KOPT-K1 (cell line): Measurements from ENCODE around the gene ERV3-1.
"Not testable (repeated sequence)": the region's sequence is repeated elsewhere in the genome, so short reads cannot be mapped to it uniquely, and the experiment has no call there.

Experiments
- H3K27ac ChIP-seq: fragments of 200-600 bp; sonication (generic); 2 replicates; pipeline ENCODE4 v1.5.1; 2016; ENCODE audit warnings: antibody characterized with exemption, mild to moderate bottlenecking, low read depth, low read length; ENCODE audit not compliant: poor library complexity, severe bottlenecking
- H3K36me3 ChIP-seq: fragments of 200-600 bp; sonication (generic); 2 replicates; pipeline ENCODE4 v1.5.1; 2017; ENCODE audit warnings: antibody characterized with exemption, mild to moderate bottlenecking, low read length, moderate library complexity; ENCODE audit not compliant: insufficient read depth
- H3K9me3 ChIP-seq: fragments of 200-600 bp; sonication (generic); 2 replicates; pipeline ENCODE4 v1.5.1; 2017; ENCODE audit warnings: antibody characterized with exemption, low read length, mild to moderate bottlenecking; ENCODE audit not compliant: insufficient read depth, poor library complexity, severe bottlenecking

Gene ERV3-1

GRCh38 chr7:64990216-64990615 is 16.3 kb downstream of the ERV3-1 start:
- H3K36me3 ChIP-seq: peaks cover 80% of the 10 kb centered on the region

GRCh38 chr7:64978497-64979203 is 27.8 kb downstream of the ERV3-1 start:
- H3K9me3 ChIP-seq: peaks cover 95% of the 10 kb centered on the region
- peaks cover 53% of the 10 kb centered on the region for H3K36me3 ChIP-seq
- H3K27ac ChIP-seq: no peak overlapping the region

More at GRCh38 chr7:64990216-64990615, 16.3 kb downstream of the ERV3-1 start:
- no peak overlapping the region for H3K27ac ChIP-seq
- peaks cover 97% of the 10 kb centered on the region for H3K9me3 ChIP-seq

GRCh38 chr7:64965594-64965993 is 40.9 kb downstream of the ERV3-1 start:
- Histone ChIP-seq H3K9me3 (peaks cover 15% of the 10 kb centered on the region), H3K36me3 (no peaks in the 10 kb centered on the region), H3K27ac (no peak overlapping the region)

- peaks cover 22% of the 10 kb centered on the region for H3K9me3 ChIP-seq
- no peaks in the 10 kb centered on the region for H3K36me3 ChIP-seq
- no peak overlapping the region for H3K27ac ChIP-seq
Measured at GRCh38 chr7:64959072-64959747, 47.3 kb downstream of the ERV3-1 start.

- Histone ChIP-seq H3K27ac (no peak overlapping the region), H3K36me3 (no peaks in the 10 kb centered on the region)
Measured at GRCh38 chr7:64951250-64951848, 55.1 kb downstream of the ERV3-1 start.

GRCh38 chr7:64950673-64951072 is 55.8 kb downstream of the ERV3-1 start:
- H3K36me3 ChIP-seq, H3K9me3 ChIP-seq, H3K27ac ChIP-seq: not testable (repeated sequence)

More at GRCh38 chr7:64951250-64951848, 55.1 kb downstream of the ERV3-1 start:
- H3K9me3 ChIP-seq: no peaks in the 10 kb centered on the region

GRCh38 chr7:64948774-64949173 is 57.7 kb downstream of the ERV3-1 start:
- not testable (repeated sequence) for H3K36me3 ChIP-seq, H3K9me3 ChIP-seq, H3K27ac ChIP-seq

GRCh38 chr7:64947252-64948000 is 59.1 kb downstream of the ERV3-1 start:
- Histone ChIP-seq H3K9me3 (no peaks in the 10 kb centered on the region), H3K36me3 (no peaks in the 10 kb centered on the region), H3K27ac (no peak overlapping the region)

- no peaks in the 10 kb centered on the region for H3K36me3 ChIP-seq
- H3K9me3 ChIP-seq: no peaks in the 10 kb centered on the region
- H3K27ac ChIP-seq: no peak overlapping the region
Measured at GRCh38 chr7:64946772-64947171, 59.7 kb downstream of the ERV3-1 start.

- Histone ChIP-seq H3K36me3 (no peaks in the 10 kb centered on the region), H3K9me3 (no peaks in the 10 kb centered on the region), H3K27ac (no peak overlapping the region)
Measured at GRCh38 chr7:64945503-64946175, 60.8 kb downstream of the ERV3-1 start.

- H3K27ac ChIP-seq, H3K36me3 ChIP-seq, H3K9me3 ChIP-seq: not testable (repeated sequence)
Measured at GRCh38 chr7:64944667-64945502, 61.6 kb downstream of the ERV3-1 start.
